ENCODE results near the gene CCDC30.
"Not testable (repeated sequence)": the region's sequence is repeated elsewhere in the genome, so short reads cannot be mapped to it uniquely, and the experiment has no call there.

The CCDC30 gene

GRCh38 chr1:42450061-42450460, 13.0 kb upstream of the CCDC30 start:
- DNase-seq (ENCODE audit: low spot score): no peak

DNA sequence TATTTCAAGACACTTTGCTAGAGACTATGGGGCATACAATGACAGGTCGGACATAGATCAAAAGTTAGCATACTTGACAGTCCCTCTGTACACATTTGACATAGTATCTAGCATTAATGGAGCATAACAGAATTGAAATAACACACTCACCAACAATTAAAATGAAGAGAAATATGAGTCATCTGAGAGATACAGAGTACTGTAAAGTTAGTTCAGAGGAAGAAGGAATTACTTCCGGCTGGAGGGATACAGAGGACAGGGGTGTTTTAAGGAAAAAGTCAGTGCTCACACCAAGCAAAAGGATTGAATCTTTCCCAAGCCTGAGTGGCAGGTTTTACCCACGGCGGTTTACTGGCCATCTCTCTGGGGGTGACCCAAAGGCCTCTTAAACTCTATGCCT, 9.7 kb upstream of the CCDC30 start:
- DNase-seq (ENCODE audit: low spot score): no peak

DNA sequence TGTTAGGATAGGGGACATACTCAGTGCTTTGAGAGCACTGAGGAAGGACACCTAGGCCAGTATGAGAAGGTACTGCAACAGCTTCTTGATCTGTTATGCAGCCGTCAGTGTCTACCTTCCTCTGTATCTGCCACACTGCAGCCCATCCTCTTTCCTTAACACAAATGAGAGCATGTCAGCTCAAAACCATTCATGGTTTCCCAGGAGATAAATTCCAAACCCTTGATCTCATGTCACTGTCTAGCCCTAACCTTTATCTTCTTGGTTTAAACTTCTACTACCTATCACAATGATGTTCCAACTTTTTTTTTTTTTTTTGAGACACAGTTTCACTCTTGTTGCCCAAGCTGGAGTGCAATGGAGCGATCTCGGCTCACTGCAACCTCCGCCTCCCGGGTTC, 8.7 kb upstream of the CCDC30 start:
- DNase-seq (ENCODE audit: low spot score): no peak

- DNase-seq (ENCODE audit: low spot score): peak; percentile 78
Measured at GRCh38 chr1:42456010-42456753, 6.9 kb upstream of the CCDC30 start, which contains the start of the genes PPCS and ZMYND12. TSS of gene PPCS (plus strand) at chr1:42456543. CDS start at chr1:42456566, 23 bp downstream. TSS of gene ZMYND12 (minus strand) at chr1:42456022. CDS start at chr1:42455997, 25 bp downstream.

- DNase-seq (ENCODE audit: low spot score): peak; percentile 35
Measured at GRCh38 chr1:42456754-42457089, 6.4 kb upstream of the CCDC30 start.

GRCh38 chr1:42461196-42461595, 1.9 kb upstream of the CCDC30 start:
- no peak for DNase-seq (ENCODE audit: low spot score)

DNA sequence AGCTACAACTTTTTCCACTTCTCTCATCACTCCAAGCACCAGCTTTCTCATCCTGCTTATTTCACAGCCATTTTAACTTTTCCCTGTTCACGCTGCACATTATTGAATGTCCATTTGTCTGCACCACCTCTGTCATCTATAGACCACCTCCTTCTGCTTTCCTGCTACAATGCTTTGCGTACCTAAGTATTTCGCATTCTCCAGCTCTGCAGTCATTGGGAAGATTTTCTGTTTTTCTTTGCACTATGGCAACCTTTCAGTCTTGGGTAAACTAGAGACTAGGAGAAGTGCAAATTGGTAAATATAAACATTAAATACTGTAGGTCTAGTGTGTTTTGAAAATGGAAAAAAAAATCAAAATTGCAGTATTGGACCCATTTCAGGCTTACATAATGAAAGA, 835 bp downstream of the CCDC30 start:
- DNase-seq (ENCODE audit: low spot score): no peak

GRCh38 chr1:42466030-42466429, 2.9 kb downstream of the CCDC30 start:
- no peak for DNase-seq (ENCODE audit: low spot score)

DNA sequence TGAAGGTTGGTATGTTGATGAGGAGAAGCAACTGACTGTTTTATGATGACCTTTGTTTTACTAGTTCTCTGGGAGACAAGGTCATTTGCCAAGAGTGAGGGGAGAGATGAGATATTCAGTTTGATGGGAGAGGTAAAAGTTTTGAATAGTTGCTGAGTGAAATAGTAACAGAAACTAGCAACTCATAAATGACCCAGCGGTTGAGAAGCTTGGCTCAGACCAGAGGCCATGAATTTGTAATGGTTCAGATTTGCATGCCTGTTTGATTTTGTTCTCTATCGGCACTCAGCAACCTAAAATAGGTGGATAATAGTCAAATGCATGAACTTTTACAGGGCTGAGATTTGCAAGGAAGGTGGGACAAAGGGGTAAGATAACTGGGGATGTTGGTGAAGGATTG, 6.6 kb downstream of the CCDC30 start:
- DNase-seq (ENCODE audit: low spot score): no peak

- no peak for DNase-seq (ENCODE audit: low spot score)
Measured at GRCh38 chr1:42476605-42477004, 13.5 kb downstream of the CCDC30 start.

- not testable (repeated sequence) for DNase-seq (ENCODE audit: low spot score)
Measured at GRCh38 chr1:42477354-42477753, 14.3 kb downstream of the CCDC30 start.

DNA sequence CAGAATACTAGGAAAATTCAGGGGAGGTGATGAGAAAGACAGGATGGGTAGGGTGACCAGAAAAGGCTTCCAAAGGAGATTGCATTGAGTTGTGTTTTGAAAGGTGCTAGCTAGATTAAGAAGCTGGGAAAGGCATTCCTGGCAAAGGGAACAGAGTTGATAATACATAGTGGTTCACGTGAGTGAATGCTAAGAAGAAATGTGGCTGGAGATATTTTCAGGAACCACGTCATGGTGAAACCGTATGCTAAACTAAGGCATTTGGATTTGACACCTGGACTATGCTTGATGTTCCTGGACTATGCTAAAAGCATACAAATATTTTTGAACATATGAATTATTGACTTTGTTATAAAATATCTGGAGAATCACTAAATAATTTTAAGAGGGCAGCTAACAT, 14.7 kb downstream of the CCDC30 start:
- no peak for DNase-seq (ENCODE audit: low spot score)

DNA sequence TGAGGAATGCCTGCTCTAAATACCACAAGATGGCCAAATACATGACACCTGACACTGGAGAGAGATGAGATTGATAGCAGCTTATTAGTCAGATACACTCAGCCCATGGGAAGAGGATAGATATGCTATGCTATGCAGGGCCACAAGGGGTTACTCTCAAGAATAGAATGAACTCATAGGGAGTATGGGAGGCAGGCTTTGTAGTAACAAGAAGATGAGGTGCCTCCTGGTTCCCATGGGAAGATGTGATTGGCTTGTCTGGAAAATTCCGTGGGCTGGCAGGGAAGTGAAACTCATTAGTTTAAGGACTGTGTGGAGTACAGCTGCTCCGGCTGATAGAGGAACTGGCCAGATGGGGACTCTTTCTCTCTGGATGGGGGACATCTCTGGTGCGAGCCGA, 16.5 kb downstream of the CCDC30 start:
- DNase-seq (ENCODE audit: low spot score): peak; percentile 33

GRCh38 chr1:42480921-42481320, 17.8 kb downstream of the CCDC30 start:
- no peak for DNase-seq (ENCODE audit: low spot score)

DNA sequence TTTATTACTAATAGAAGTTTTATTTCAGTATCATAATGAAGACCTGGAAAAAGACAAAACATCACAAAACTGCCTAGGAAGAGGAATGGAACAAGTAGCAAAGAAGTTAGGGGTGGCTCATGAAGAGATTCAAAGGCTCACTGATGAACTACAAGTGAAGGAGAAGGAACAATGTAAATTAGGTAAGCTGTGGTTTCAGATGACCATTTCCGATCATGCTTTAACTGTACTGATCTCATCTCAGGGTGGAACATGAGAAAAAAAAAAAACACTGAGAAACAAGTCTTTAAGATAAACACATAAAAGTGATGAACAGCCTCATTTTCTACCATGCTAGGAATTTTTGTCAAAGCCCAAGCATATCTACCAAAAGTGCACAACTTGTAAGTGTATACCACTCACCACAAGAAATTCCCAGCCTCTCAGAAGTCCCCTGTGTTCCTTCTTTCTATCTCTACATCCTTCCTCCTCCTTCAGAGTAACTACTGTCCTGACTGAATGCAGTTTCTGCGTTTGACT, 19.6 kb downstream of the CCDC30 start:
- no peak for DNase-seq (ENCODE audit: low spot score)

DNA sequence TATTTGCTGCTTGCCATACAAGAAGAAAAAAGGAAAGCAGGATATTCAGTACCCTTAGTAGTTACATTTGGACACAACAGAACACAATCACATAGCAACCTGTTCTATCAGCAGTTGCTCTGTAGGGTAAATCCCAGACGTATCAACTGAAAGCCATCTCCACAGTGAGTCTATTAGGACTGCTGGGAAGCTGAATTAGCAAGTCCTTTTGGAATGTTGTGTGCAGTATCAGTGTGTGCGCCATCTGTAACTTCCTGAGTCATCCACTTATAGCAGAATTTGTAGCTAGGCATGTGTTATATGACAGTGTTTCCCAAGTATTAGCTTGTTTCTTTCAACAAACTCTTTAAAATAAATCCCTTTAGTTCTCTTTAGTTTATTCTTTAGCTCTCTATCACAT, 21.3 kb downstream of the CCDC30 start:
- no peak for DNase-seq (ENCODE audit: low spot score)

DNA sequence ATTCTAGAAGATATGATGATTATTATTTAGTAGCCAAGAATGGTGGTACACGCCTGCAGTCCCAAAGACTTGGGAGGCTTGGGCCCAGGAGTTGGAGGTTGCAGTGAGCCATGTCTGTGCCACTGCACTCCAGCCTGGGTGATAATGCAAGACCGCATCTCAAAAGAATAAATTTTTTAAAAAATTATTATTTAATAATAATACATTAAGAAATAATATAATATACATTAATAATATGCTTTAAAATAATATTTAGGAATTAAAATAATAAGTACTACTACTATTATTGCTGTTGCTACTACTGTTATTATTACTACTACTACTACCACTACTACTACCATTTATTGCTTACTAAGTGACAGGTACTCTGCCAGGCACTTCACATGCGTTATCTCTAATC, 27.2 kb downstream of the CCDC30 start:
- DNase-seq (ENCODE audit: low spot score): no peak

DNA sequence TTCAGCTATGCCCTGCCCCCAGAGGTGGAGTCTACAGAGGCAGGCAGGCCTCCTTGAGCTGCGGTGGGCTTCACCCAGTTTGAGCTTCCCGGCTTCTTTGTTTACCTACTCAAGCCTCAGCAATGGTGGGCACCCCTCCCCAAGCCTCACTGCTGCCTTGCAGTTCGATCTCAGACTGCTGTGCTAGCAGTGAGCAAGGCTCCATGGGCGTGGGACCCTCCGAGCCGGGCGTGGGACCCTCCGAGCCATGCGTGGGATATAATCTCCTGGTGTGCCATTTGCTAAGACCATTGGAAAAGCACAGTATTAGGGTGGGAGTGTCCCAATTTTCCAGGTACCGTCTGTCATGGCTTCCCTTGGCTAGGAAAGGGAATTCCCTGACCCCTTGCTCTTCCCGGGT, 38.9 kb downstream of the CCDC30 start:
- DNase-seq (ENCODE audit: low spot score): not testable (repeated sequence)

- DNase-seq (ENCODE audit: low spot score): no peak
Measured at GRCh38 chr1:42504535-42505128, 41.5 kb downstream of the CCDC30 start.

GRCh38 chr1:42506576-42506975, 43.5 kb downstream of the CCDC30 start:
- no peak for DNase-seq (ENCODE audit: low spot score)

DNA sequence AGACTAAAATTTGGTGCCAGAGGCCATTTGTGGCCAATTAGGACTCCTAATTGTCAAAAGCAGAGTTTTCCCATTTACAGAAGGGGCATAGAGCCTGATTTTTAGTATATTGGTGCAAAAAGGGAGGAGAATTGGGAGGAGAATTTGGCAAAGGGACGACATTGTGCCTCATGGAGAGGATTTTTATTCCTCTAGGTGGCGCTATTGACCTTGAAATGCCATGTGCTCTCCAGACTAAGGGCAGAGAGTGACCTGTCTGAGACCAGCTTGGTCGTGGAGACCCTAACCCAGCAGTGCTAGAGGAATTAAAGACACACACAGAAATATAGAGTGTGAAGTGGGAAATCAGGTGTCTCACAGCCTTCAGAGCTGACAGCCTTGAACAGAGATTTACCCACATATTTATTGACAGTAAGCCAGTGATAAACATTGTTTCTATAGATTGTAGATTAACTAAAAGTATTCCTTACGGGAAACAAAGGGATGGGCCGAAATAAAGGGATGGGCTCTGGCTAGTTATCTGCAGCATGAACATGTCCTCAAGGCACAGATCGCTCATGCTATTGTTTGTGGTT, 48.6 kb downstream of the CCDC30 start:
- not testable (repeated sequence) for DNase-seq (ENCODE audit: low spot score)

DNA sequence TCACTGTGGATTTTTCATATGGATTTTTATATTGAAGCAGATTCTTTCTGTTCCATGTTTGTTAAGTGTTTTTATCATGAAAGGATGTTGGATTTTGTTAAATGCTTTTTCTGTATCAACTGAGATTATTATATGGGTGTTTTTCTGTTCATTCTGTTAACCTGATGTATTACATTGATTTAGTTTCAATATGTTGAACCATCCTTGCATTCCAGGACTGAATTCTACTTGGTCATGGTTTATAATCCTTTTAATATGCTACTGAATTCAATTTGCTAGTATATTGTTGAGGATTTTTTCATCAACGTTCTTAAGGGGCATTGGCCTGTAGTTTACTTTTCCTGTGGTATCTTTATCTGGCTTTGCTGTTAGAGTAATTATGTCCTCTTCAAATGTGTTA, 55.8 kb downstream of the CCDC30 start:
- DNase-seq (ENCODE audit: low spot score): no peak

DNA sequence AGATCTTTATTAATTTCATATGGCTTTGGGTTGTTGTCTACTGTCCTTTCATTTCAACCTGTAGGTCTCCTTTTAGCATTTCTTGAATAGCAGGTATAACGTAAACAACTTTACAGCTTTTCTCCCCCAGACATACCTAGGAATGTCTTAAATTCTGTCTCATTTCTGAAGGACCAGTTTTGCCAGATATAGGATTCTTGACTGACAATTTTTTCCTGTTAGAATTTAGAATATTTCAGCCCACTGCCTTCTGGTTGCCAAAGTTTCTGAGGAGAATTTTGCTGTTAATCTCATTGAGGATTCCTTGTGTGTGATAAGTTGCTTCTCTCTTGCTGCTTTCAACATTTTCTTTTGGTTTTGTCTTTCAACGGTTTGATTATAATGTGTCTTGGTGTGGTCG, 60.1 kb downstream of the CCDC30 start:
- no peak for DNase-seq (ENCODE audit: low spot score)

All from SK-N-DZ (cell line).